ENCODE data around the gene TBX10.
"Not testable (repeated sequence)": the region's sequence is repeated elsewhere in the genome, so short reads cannot be mapped to it uniquely, and the experiment has no call there.

Gene TBX10

DNA sequence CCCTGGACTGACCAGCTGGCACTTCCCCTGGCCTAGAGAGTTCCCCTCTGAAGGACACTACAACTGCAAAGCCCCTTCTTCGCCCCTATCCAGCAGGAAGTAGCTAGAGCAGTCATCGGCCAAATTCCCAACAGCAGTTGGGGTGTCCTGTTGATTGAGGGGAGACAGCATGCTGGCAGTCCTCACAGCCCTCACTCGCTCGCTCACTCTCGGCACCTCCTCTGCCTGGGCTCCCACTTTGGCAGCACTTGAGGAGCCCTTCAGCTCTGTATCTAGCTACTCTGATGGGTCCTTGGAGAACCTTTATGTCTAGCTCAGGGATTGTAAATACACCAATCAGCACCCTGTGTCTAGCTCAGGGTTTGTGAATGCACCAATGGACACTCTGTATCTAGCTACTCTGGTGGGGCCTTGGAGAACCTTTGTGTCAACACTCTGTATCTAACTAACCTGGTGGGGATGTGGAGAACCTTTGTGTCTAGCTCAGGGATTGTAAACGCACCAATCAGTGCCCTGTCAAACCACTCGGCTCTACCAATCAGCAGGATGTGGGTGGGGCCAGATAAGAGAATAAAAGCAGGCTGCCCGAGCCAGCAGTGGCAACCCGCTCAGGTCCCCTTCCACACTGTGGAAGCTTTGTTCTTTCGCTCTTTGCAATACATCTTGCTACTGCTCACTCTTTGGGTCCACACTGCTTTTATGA lies 13.3 kb downstream of the TBX10 start:
- not testable (repeated sequence) for H3K9me3 ChIP-seq (ENCODE audit: control insufficient read depth in 1 of 2, low read length in 2 of 2)

GRCh38 chr11:67623795-67624194 lies 15.8 kb downstream of the TBX10 start:
- H3K4me3 ChIP-seq (ENCODE audit: low read depth in 1 of 2, low read length in 2 of 2); H3K27me3 ChIP-seq (ENCODE audit: low read depth, low read length); H3K4me1 ChIP-seq (ENCODE audit: control insufficient read depth in 1 of 2, insufficient read depth in 2 of 2, low read length in 2 of 2); H3K9me3 ChIP-seq (ENCODE audit: control insufficient read depth in 1 of 2, low read length in 2 of 2); H3K36me3 ChIP-seq (ENCODE audit: control insufficient read depth in 1 of 2, insufficient read depth in 2 of 2, low read length in 2 of 2); H3K27ac ChIP-seq (ENCODE audit: low read length): not testable (repeated sequence)

More for the DNA sequence above, 13.3 kb downstream of the TBX10 start:
- not testable (repeated sequence) for H3K27ac ChIP-seq (ENCODE audit: low read length); H3K27me3 ChIP-seq (ENCODE audit: low read depth, low read length); H3K36me3 ChIP-seq (ENCODE audit: control insufficient read depth in 1 of 2, insufficient read depth in 2 of 2, low read length in 2 of 2); H3K4me1 ChIP-seq (ENCODE audit: control insufficient read depth in 1 of 2, insufficient read depth in 2 of 2, low read length in 2 of 2); H3K4me3 ChIP-seq (ENCODE audit: low read depth in 1 of 2, low read length in 2 of 2)

GRCh38 chr11:67622905-67623304 lies 16.7 kb downstream of the TBX10 start:
- H3K36me3 ChIP-seq (ENCODE audit: control insufficient read depth in 1 of 2, insufficient read depth in 2 of 2, low read length in 2 of 2); H3K4me3 ChIP-seq (ENCODE audit: low read depth in 1 of 2, low read length in 2 of 2); H3K4me1 ChIP-seq (ENCODE audit: control insufficient read depth in 1 of 2, insufficient read depth in 2 of 2, low read length in 2 of 2); H3K9me3 ChIP-seq (ENCODE audit: control insufficient read depth in 1 of 2, low read length in 2 of 2); H3K27me3 ChIP-seq (ENCODE audit: low read depth, low read length); H3K27ac ChIP-seq (ENCODE audit: low read length): not testable (repeated sequence)

DNA sequence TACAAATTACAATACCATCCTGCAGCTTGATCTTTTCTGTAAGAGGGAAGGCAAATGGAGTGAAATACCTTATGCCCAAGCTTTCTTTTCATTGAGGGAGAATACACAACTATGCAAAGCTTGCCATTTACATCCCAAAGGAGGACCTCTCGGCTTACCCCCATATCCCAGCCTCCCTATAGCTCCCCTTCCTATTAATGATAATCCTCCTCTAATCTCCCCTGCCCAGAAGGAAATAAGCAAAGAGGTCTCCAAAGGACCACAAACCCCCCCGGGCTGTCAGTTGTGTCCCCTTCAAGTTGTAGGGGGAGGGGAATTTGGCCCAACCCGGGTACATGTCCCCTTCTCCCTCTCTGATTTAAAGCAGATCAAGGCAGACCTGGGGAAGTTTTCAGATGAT lies 17.6 kb downstream of the TBX10 start:
- not testable (repeated sequence) for H3K27me3 ChIP-seq (ENCODE audit: low read depth, low read length); H3K4me3 ChIP-seq (ENCODE audit: low read depth in 1 of 2, low read length in 2 of 2); H3K9me3 ChIP-seq (ENCODE audit: control insufficient read depth in 1 of 2, low read length in 2 of 2); H3K27ac ChIP-seq (ENCODE audit: low read length); H3K4me1 ChIP-seq (ENCODE audit: control insufficient read depth in 1 of 2, insufficient read depth in 2 of 2, low read length in 2 of 2); H3K36me3 ChIP-seq (ENCODE audit: control insufficient read depth in 1 of 2, insufficient read depth in 2 of 2, low read length in 2 of 2)

DNA sequence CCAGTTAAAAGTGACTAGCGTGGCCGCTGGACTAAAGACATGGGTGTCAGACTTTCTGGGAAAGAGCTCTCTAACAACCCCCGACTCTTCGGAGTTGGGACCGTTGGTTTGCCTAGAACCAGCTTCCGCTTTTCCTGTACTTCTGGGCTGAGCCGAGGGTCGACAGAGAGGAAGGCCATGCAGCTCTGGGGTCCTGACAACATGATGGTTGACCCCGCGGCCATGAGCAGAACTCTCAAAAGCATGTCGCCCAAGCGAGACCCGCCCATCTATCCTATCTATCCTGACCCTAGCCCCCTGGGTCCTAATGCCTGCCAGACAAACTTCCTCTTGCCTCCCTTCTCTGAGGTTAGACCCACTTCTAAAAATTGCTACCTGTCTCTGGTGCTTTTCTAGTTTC lies 18.9 kb downstream of the TBX10 start:
- not testable (repeated sequence) for H3K27ac ChIP-seq (ENCODE audit: low read length); H3K4me3 ChIP-seq (ENCODE audit: low read depth in 1 of 2, low read length in 2 of 2); H3K27me3 ChIP-seq (ENCODE audit: low read depth, low read length); H3K9me3 ChIP-seq (ENCODE audit: control insufficient read depth in 1 of 2, low read length in 2 of 2); H3K36me3 ChIP-seq (ENCODE audit: control insufficient read depth in 1 of 2, insufficient read depth in 2 of 2, low read length in 2 of 2); H3K4me1 ChIP-seq (ENCODE audit: control insufficient read depth in 1 of 2, insufficient read depth in 2 of 2, low read length in 2 of 2)

- H3K9me3 ChIP-seq (ENCODE audit: control insufficient read depth in 1 of 2, low read length in 2 of 2); H3K4me1 ChIP-seq (ENCODE audit: control insufficient read depth in 1 of 2, insufficient read depth in 2 of 2, low read length in 2 of 2); H3K27ac ChIP-seq (ENCODE audit: low read length); H3K36me3 ChIP-seq (ENCODE audit: control insufficient read depth in 1 of 2, insufficient read depth in 2 of 2, low read length in 2 of 2); H3K4me3 ChIP-seq (ENCODE audit: low read depth in 1 of 2, low read length in 2 of 2); H3K27me3 ChIP-seq (ENCODE audit: low read depth, low read length): not testable (repeated sequence)
These were observed 19.6 kb downstream of the TBX10 start for GRCh38 chr11:67619683-67620618.

- not testable (repeated sequence) for H3K4me1 ChIP-seq (ENCODE audit: control insufficient read depth in 1 of 2, insufficient read depth in 2 of 2, low read length in 2 of 2); H3K36me3 ChIP-seq (ENCODE audit: control insufficient read depth in 1 of 2, insufficient read depth in 2 of 2, low read length in 2 of 2); H3K9me3 ChIP-seq (ENCODE audit: control insufficient read depth in 1 of 2, low read length in 2 of 2); H3K27ac ChIP-seq (ENCODE audit: low read length); H3K27me3 ChIP-seq (ENCODE audit: low read depth, low read length); H3K4me3 ChIP-seq (ENCODE audit: low read depth in 1 of 2, low read length in 2 of 2)
These were observed 20.5 kb downstream of the TBX10 start for GRCh38 chr11:67618901-67619659.

- no peak overlapping the region for H3K4me3 ChIP-seq (ENCODE audit: low read depth in 1 of 2, low read length in 2 of 2)
- H3K27ac ChIP-seq (ENCODE audit: low read length): no peak overlapping the region
- peaks cover 10% of the 10 kb centered on the region for H3K27me3 ChIP-seq (ENCODE audit: low read depth, low read length)
These were observed 22.2 kb downstream of the TBX10 start for GRCh38 chr11:67617243-67617953.

GRCh38 chr11:67616431-67617242 lies 22.9 kb downstream of the TBX10 start:
- no peaks in the 10 kb centered on the region for H3K9me3 ChIP-seq (ENCODE audit: control insufficient read depth in 1 of 2, low read length in 2 of 2)
- H3K36me3 ChIP-seq (ENCODE audit: control insufficient read depth in 1 of 2, insufficient read depth in 2 of 2, low read length in 2 of 2): peaks cover 0 to 16% of the 10 kb centered on the region in 2 donors
- H3K27ac ChIP-seq (ENCODE audit: low read length): no peak overlapping the region
- no peak overlapping the region for H3K4me3 ChIP-seq (ENCODE audit: low read depth in 1 of 2, low read length in 2 of 2)
- peaks cover 10% of the 10 kb centered on the region for H3K27me3 ChIP-seq (ENCODE audit: low read depth, low read length)
- peaks cover 3 to 13% of the 10 kb centered on the region in 2 donors for H3K4me1 ChIP-seq (ENCODE audit: control insufficient read depth in 1 of 2, insufficient read depth in 2 of 2, low read length in 2 of 2)

More at GRCh38 chr11:67617243-67617953, 22.2 kb downstream of the TBX10 start:
- peaks cover 0 to 9% of the 10 kb centered on the region in 2 donors for H3K36me3 ChIP-seq (ENCODE audit: control insufficient read depth in 1 of 2, insufficient read depth in 2 of 2, low read length in 2 of 2)
- no peaks in the 10 kb centered on the region for H3K9me3 ChIP-seq (ENCODE audit: control insufficient read depth in 1 of 2, low read length in 2 of 2)
- H3K4me1 ChIP-seq (ENCODE audit: control insufficient read depth in 1 of 2, insufficient read depth in 2 of 2, low read length in 2 of 2): peaks cover 3 to 13% of the 10 kb centered on the region in 2 donors

- Histone ChIP-seq H3K4me3 (ENCODE audit: low read depth in 1 of 2, low read length in 2 of 2) (no peak overlapping the region), H3K27ac (ENCODE audit: low read length) (no peak overlapping the region), H3K9me3 (ENCODE audit: control insufficient read depth in 1 of 2, low read length in 2 of 2) (no peaks in the 10 kb centered on the region)
These were observed 23.7 kb downstream of the TBX10 start for GRCh38 chr11:67615728-67616430.

More at GRCh38 chr11:67615728-67616430, 23.7 kb downstream of the TBX10 start:
- Histone ChIP-seq H3K4me1 (ENCODE audit: control insufficient read depth in 1 of 2, insufficient read depth in 2 of 2, low read length in 2 of 2) (peaks cover 3 to 13% of the 10 kb centered on the region in 2 donors), H3K36me3 (ENCODE audit: control insufficient read depth in 1 of 2, insufficient read depth in 2 of 2, low read length in 2 of 2) (peaks cover 2 to 24% of the 10 kb centered on the region in 2 donors), H3K27me3 (ENCODE audit: low read depth, low read length) (peaks cover 10% of the 10 kb centered on the region)
